ENCODE data around the gene FRAT2.

- TF ChIP-seq, protein P1, sequence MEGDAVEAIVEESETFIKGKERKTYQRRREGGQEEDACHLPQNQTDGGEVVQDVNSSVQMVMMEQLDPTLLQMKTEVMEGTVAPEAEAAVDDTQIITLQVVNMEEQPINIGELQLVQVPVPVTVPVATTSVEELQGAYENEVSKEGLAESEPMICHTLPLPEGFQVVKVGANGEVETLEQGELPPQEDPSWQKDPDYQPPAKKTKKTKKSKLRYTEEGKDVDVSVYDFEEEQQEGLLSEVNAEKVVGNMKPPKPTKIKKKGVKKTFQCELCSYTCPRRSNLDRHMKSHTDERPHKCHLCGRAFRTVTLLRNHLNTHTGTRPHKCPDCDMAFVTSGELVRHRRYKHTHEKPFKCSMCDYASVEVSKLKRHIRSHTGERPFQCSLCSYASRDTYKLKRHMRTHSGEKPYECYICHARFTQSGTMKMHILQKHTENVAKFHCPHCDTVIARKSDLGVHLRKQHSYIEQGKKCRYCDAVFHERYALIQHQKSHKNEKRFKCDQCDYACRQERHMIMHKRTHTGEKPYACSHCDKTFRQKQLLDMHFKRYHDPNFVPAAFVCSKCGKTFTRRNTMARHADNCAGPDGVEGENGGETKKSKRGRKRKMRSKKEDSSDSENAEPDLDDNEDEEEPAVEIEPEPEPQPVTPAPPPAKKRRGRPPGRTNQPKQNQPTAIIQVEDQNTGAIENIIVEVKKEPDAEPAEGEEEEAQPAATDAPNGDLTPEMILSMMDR (IDR thresholded peaks at IDR 0.05) = no peak
- no peak for TF ChIP-seq POLR2AphosphoS5 (IDR thresholded peaks at IDR 0.05)
- no peak for TF ChIP-seq POLR2A (IDR thresholded peaks at IDR 0.05; ENCODE audit: low read depth)
- no peak for TF ChIP-seq EP300 (IDR thresholded peaks at IDR 0.05)
Observed at GRCh38 chr10:97291357-97292096, 43.0 kb downstream of the FRAT2 start.

All from esophagus muscularis mucosa (tissue), 4 donors.